HG03378 (cell line): ENCODE data around the gene VKORC1L1.
"Not testable (repeated sequence)": the region's sequence is repeated elsewhere in the genome, so short reads cannot be mapped to it uniquely, and the experiment has no call there.

Experiments
- ATAC-seq: cut with Tn5 transposase; IDR thresholded peaks from one replicate; pipeline ENCODE4 v1.9.1; 2021; ENCODE audit warnings: mild to moderate bottlenecking, moderate library complexity; ENCODE audit not compliant: unreplicated experiment

VKORC1L1 gene

DNA sequence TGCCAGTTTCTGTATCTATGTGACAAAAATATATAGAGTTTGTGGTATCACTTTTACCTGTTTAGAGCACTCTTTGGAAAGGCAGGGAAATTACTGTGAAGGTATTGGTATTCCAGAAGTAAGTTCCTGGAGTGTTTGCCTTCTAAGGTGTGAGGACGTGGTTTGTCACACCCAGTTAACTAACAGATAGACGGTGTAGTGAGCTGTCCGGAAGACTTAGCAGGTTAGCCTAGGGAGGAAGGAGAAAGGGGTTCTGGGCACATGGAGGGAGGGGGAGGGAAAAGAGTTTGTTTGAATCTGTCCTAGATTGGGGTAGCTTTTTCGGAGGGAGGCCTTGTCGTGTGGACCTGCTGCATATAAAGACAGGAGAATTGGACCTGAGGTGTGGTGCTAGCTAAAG is 7.4 kb downstream of the VKORC1L1 start:
- not testable (repeated sequence) for ATAC-seq

DNA sequence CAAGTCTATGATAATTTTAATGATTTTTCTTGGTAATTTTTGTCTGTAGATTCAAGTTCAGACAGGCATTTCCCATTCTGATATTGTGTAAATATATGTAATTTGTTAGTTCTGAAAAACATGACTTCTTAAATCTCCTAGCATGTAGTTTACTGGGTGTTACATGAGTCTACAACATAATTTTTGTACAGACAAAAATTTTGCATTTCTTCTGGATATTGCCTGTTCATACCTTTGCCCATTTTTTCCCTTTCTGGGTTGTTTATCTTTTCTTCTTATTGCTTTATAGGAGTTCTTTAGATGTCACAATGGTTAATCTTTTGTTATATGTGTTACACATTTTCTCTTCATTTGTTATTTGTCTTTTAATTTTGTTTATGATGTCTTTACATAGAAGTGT is 12.1 kb downstream of the VKORC1L1 start:
- not testable (repeated sequence) for ATAC-seq

DNA sequence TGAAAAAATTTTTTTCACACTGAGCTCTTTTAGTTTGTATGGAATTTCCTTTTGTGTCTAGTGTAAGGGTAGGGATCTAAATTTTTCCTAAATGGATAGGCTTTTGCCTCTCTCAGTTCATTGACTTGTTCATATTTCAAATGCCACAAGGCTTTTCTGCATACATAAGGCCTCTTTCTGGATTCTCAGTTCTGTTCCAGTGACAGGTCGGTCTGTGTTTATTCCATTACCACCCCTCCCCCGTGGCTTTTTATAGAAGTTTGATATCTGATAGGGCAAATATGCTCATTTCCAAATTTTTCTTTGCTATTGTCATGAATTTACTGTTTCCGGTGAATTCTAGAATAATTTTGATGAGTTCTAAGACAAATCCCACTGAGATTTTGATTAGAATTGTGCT is 12.7 kb downstream of the VKORC1L1 start:
- not testable (repeated sequence) for ATAC-seq

DNA sequence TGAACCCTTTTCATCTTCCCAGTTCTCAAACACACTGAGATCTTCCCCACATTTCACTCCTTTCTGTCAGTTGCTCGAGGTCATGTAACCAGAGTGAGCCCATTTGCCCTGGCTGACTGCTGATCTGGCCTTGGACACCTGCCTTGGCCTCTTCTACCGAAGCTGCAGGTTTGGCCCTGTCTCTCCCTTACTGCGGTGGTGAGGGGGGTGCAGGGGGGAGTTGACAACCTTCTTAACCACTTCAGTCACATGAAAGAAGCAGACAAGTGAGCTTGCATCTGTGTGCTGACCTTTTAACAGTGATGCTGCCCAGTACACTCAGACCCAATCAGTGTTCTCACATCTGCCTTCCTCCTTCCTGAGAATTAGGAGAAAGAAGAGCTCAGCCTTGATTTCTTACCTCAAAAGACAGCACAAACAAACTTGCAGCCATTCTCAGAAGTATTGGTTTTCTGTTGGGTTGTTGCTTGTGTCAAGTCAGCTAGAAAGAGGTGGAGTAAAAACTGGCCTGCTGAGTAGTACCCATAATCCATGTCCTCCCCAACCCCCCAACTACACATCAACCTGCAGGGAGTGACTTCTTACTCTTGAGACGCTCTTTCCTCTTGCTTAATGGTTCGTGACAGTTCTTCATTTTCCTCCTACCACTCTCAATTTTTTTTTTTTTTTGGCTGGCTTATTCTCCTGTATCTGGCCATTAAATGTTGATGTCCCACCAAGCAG is 15.7 kb downstream of the VKORC1L1 start:
- not testable (repeated sequence) for ATAC-seq

DNA sequence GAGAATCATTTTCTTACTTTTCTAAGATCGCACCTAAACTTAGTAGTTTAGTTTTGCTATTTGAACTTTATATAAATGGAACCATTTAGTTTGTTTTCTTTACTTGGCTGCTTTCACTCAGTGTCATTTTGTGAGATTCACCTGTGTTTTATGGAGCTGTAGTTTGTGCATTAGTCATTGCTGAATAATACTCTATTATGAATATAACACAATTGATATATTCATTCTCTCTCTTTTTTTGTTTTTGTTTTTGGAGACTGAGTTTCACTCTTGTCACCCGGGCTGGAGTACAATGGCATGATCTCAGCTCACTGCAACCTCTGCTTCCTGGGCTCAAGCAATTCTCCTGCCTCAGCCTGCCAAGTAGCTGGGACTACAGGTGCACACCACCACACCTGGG is 16.8 kb downstream of the VKORC1L1 start:
- ATAC-seq, result not testable (repeated sequence)

DNA sequence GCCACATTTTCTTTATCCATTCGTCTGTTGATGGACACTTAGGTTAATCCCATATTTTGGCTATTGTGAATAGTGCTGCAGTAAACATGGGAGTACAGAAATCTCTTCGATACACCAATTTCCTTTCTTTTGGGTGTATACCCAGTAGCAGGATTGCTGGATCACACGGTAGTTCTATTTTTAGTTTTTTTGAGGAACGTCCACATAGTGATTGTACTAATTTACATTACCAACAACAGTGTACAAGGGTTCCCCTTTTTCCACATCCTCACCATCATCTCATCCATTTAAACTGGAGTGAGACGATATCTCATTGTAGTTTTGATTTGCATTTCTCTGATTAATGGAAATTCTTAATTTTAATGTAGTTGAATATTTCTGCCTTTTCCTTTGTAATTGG is 19.3 kb downstream of the VKORC1L1 start:
- ATAC-seq, result no peak

DNA sequence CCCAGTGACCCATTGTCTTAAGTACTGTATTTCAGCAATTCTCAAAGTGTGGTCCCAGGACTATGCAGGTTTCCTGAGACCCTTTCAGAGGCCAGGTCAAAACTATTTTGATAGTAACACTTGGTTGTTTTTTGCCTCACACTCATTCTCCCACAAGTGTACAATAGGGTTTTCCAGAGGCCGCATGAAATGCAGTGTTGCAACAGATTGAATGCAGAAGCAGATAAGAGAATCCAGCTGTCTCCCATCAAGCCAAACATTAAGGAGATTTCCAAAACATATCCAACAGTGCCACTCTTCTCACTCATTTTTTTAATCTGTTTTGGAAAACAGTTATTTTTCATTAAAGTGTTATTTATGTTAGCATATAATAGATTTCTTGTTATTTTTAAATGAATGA is 20.0 kb downstream of the VKORC1L1 start:
- ATAC-seq, result no peak

DNA sequence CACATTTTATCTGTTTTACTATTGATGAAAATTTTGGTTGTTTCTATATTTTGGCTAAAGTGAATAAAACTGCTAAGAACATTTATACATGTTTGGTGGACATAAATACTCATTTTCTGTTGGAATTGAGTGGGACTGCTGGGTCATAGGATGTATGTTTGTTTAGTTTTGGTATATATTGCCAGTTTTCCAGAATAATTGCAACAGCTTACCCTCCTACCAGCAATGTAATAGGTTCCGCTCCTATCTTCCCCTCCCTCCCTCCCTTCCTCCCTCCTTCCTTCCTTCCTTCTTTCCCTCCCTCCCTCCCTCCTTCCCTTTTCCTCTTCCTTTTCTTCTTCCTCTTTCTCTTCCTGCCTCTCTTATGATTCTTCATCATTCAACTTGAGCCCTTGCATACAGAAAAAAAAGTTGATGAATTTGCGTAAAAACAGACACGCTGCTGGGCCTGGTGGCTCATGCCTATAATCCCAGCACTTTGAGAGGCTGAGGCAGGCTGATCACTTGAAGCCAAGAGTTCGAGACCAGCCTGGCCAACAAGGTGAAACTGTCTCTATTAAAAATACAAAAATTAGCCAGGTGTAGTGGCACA is 23.5 kb downstream of the VKORC1L1 start:
- no peak for ATAC-seq

DNA sequence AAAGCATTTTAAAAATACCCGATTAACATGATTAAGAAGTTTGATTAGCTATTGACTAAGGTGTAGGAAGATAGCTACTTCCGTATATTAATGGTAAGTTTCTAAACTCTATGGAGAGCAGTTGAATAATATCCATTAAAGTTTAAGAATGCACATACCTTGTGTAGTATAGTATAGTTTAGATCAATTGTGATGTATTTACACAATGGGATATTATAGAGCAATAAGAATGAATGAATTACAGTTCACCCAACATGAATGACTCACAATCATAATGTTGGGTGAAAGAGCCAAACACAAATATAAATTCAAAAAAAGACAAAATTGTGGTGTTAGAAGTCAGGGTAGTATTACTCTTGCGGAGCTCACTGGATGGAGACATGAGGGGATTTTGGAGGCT is 24.4 kb downstream of the VKORC1L1 start:
- not testable (repeated sequence) for ATAC-seq

DNA sequence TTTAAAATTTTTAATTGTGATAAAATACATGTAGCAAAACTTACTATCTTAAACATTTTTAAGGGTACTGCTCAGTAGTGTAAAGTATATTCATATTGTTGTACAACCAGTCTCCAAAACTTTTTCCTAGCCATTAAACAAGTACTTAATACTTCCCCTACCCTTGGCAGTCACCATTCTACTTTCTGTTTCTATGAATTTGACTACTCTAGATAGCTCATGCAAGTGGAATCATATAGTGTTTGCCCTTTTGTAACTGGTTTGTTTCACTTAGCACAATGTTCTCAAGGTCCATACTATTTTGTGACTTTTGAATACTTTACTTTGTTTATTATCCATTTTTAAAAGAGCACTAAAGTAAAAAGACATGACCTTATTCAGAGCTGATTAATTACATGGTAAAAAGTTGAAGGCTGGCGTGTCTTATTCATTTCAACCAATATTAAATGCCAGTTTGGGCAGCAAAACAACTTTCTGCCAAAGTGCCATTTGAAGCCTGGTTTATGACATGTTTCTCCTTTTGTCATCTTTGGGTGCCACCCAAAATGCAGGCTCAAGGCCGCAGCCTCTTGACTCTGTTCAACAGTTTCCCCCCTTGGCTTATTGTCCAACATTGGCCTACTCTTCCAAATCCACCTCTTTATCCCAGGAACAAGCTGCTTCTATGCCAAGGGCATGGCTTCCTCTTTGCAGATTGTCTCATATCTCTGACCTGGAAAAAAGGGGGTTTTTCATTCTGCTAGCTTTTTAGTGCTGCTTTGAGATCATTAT is 26.0 kb downstream of the VKORC1L1 start:
- ATAC-seq, result peak; percentile 75

DNA sequence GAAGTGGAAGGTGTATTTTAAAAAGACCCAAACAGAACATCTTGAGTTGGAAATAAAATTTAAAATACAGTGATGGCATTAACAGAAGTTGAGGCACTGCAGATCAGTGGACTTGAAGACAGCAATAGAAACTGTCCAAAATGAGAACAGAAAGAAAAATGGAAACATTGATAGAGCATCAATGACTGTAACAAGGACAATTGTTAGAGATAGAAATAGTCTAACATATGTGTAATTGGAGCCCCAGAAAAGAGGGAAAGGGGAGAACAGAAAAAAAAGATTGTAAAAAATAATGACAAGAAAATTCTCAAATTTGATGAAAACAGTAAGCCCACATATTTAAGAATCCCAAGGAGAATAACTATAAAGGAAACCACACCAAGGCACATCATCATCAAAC is 29.4 kb downstream of the VKORC1L1 start:
- ATAC-seq, result no peak

DNA sequence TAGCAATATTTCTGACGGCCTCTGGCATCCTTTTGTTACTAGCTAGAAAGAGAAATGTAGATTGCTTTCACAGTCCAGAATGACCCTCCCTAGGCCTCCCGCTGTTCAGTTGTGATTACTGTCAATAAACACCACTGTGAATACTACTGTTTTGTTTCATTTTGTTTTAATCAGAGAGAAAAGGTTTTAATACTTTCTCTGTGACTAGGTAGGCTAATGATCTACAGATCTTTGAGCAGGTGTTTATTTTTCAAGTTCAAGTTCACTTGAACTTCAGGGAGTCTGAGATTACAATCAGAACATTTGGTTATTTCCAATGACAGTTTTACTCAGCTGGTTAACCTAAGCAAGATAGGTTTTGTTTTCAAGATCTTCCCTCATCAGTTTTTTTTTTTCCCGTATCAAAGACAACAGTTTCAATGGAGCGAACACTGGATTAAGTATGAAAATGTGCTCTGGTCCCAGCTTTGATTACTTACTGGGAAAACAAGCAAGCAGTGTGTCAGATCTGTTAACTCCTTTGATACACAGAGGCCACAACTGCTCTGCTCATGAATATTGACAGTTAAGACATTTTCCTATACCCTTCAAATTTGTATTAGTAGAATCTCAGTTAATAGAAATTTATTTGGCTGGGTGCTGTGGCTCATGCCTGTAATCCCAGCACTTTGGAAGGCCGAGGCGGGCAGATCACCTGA is 34.8 kb downstream of the VKORC1L1 start:
- no peak for ATAC-seq

DNA sequence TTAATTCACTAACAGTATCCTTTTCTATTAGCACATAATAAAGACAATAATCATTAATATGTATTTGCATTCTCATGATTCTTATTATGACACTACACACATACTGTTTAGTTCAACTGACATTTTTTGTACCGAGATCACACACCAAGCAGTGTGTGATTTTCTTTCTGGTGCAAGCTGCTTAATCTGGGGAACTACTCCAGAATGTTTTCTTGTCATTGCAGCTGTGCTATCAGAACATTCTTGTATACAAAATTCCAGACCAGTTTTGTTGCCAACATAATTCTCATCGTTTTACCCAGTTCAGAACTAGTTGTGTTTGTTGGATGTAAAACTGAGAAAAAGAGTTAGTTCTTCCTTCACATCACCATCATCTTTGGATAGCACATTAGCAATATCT is 37.4 kb downstream of the VKORC1L1 start:
- no peak for ATAC-seq

DNA sequence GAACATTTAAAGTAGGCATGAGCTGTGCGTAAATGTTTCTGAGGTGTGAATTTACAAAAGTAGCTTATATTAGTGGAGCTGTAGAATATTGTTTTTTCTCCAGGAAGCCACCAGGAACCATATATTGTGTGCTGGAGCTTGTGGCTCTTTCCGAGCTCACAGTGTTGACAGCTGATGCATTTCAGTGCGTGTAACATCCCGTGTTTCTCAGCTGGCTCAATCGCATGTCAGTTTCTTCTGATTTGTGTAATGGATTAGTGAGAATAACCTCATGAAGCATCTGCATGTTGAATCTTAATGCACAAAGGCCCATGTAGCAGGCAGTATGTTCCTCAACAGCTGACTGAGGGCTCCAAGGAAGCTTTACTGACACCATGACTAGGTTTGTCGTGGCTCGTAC is 39.4 kb downstream of the VKORC1L1 start:
- no peak for ATAC-seq

DNA sequence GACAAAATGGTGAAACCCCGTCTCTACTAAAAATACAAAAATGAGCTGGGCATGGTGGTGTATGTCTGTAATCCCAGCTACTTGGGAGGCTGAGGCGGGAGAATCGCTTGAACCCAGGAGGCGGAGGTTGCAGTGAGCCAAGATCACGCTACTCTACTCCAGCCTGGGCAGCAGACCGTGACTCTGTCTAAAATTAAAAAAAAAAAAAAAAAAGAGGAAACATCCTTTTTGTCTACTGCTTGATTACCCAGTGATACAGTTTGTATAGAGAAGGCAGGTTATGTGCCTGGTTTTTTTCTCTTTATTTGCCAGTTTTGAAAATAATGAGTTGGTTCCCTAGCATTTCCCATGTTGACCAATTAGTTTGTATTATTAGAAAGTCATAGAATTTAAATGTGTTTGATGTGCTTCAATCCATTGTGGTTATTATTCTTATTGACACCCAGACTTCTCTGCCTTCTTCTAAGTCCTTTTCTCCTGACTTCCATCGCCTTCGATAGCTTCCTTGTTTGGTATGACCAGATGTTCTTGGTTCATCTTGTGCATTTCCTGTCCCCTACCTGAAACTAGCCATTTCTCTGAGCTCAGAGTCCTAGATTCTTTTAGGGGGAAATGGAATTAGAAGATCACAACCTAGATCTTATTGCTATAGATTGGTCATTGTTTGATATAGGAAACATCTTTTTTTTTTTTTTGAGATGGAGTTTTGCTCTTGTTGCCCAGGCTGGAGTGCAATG is 43.2 kb downstream of the VKORC1L1 start:
- no peak for ATAC-seq

DNA sequence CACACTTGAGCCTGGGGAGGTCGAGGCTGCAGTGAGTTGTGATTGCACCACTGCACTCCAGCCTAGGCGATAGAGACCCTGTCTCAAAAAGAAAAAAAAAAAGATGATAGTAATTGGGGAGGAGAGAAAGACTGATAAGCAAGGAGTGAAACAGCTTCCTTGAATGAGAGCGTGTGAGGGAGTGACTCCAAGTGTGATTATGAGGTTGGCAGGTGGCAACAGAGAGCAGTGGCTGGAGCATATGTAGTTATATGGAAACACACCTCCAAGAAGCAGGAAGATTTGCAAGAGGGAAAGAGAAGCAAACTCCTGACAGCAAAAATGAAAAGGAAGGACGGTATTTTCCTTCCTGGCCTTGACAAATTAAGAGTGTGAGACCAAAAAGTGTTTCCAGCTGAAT is 50.4 kb downstream of the VKORC1L1 start:
- no peak for ATAC-seq

DNA sequence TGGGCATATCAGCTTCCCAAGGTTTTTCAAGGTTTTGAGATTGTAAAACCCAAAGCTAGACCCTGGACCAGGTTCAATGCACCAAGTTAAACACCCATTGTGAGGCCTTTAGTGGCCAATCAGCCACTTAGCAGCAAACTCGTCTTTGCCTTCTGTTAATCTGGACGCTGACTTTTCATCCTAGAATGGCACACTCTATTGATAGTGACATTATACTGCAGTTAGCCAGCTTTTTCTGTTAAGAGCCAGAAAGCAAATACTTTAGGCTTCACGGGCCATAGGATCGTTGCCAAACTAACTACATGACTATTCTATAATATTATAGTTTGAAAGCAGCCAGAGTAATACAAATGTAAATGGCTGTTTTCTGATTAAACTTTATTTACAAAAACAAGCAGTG is 51.3 kb downstream of the VKORC1L1 start:
- ATAC-seq, result no peak

DNA sequence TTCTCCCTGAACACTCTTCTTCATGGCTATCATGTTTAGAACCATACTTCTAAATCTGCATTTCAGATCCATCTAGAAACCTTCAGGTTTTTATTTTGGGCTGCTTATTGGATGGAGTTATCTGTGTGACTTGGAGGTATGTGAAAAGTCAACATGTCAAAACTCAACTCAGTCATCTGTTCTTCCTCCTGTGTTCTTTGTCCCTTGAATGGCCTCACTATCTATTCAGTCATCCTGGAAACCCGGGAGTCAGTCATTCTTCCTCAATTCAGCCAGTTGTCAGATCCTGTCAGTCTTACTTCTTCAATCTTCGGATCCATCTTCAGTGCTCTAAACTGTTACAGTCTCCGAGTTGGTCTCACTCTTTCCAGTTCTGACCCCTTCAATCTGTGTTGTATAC is 52.2 kb downstream of the VKORC1L1 start:
- ATAC-seq, result no peak

DNA sequence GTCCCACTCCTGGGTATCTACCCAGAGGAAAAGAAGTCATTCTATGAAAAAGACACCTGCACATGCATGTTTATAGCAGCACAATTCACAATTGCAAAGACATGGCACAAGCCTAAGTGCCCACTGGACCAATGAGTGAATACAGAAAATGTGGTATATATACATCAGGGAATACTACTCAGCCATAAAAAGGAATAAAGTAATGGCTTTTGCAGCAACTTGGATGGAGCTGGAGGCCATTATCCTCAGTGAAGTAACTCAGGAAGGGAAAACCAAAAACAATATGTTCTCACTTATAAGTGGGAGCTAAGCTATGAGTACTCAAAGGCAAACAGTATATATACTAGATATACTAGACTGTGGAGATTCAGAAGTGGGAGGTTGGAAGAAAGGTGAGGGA is 53.7 kb downstream of the VKORC1L1 start:
- no peak for ATAC-seq

DNA sequence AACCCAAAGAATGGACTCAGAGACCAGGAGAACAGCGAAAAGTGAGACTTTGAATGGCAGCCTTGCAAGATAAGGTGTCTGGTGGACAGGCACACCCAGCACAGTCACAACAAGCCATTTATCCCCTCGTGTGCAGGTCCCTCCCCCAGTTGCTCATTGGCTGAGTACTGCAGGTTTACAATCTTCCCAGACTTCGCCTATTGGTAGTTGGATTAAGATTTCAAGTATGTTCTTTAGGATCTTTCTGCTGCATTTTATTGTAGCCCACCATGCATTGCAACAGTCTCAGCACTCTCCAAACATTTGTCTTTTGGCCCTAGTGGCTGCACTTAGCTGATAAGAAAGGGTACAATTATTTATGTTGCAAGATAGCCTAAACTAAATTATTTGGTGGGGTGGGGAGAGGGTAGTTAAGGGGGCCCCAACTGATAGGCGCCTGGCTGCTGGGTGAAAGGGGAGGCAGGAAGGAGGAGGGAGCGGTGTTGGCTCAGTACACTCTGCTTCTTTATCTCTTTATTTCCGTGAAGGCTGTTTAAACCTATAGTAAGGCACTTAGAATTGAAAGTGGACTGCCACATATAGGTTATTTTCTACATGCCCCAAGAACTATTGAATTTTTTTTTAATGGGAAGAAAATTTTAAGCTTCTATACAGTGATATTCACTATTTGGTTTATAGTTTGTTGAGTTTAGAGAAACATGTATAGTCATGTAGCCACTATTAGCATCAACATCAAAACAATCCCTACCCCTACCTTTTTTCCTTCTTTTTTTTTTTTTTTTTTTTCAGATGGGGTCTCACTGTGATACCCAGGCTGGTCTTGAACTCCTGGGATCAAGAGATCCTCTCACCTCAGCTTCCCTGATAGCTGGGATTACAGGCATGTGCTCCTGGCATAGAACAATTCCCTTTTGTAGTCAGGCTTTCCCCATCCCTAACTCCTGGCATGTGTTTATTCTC is 54.9 kb downstream of the VKORC1L1 start:
- ATAC-seq, result no peak
